Measurements from ENCODE around the gene NKRF. TPM values are rescaled to one million over a fixed set of nuclear protein-coding genes. Genes with fewer than 3 reads are reported as not detected.

The NKRF gene
- total RNA-seq = 1 to 10 TPM; 5.1 to 8.3 (median 6.2) TPM

- TF ChIP-seq CTCF (IDR thresholded peaks at IDR 0.05; ENCODE audit: low read depth) = no peak
Measured at GRCh38 chrX:119606280-119607017, at the start of gene NKRF. NKRF (minus strand) TSS chrX:119606424.

- TF ChIP-seq CTCF (IDR thresholded peaks at IDR 0.05; ENCODE audit: low read depth) = no peak
Measured at GRCh38 chrX:119655125-119655524, 48.9 kb upstream of the NKRF start.

GRCh38 chrX:119654112-119654531 is 47.9 kb upstream of the NKRF start:
- no peak for TF ChIP-seq CTCF (IDR thresholded peaks at IDR 0.05; ENCODE audit: low read depth)

- TF ChIP-seq CTCF (IDR thresholded peaks at IDR 0.05; ENCODE audit: low read depth) = no peak
Measured at GRCh38 chrX:119648421-119648775, 42.2 kb upstream of the NKRF start.

- TF ChIP-seq CTCF (IDR thresholded peaks at IDR 0.05; ENCODE audit: low read depth) = no peak
Measured at GRCh38 chrX:119647552-119648420, 41.6 kb upstream of the NKRF start.

GRCh38 chrX:119647089-119647488 is 40.9 kb upstream of the NKRF start:
- no peak for TF ChIP-seq CTCF (IDR thresholded peaks at IDR 0.05; ENCODE audit: low read depth)

- TF ChIP-seq CTCF (IDR thresholded peaks at IDR 0.05; ENCODE audit: low read depth) = no peak
Measured at GRCh38 chrX:119646515-119646914, 40.3 kb upstream of the NKRF start.

All from subcutaneous adipose tissue (tissue), 4 donors.